Measurements from ENCODE around the gene CYP26B1. TPM values are rescaled to one million over a fixed set of nuclear protein-coding genes. Genes with fewer than 3 reads are reported as not detected.

The CYP26B1 gene
- polyA plus RNA-seq, 1 experiment, result 0.27 TPM

GRCh38 chr2:72134408-72134996 lies 13.2 kb downstream of the CYP26B1 start:
- POLR2A ChIA-PET, result no interaction called here
- no peak for DNase-seq (ENCODE audit: low read depth)
- CTCF ChIA-PET, result interaction anchor here (2.0 kb wide), 1 partner anchor 10 kb away, joined by 7 read pairs; no protein-coding TSS in a partner anchor
- no peaks in the 10 kb centered on the region for H3K36me3 ChIP-seq (ENCODE audit: control insufficient read depth, insufficient read depth, low read length)
- H3K27me3 ChIP-seq (ENCODE audit: control insufficient read depth, insufficient read depth, low read length), result peaks cover 2% of the 10 kb centered on the region
- TF ChIP-seq, protein P1, sequence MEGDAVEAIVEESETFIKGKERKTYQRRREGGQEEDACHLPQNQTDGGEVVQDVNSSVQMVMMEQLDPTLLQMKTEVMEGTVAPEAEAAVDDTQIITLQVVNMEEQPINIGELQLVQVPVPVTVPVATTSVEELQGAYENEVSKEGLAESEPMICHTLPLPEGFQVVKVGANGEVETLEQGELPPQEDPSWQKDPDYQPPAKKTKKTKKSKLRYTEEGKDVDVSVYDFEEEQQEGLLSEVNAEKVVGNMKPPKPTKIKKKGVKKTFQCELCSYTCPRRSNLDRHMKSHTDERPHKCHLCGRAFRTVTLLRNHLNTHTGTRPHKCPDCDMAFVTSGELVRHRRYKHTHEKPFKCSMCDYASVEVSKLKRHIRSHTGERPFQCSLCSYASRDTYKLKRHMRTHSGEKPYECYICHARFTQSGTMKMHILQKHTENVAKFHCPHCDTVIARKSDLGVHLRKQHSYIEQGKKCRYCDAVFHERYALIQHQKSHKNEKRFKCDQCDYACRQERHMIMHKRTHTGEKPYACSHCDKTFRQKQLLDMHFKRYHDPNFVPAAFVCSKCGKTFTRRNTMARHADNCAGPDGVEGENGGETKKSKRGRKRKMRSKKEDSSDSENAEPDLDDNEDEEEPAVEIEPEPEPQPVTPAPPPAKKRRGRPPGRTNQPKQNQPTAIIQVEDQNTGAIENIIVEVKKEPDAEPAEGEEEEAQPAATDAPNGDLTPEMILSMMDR (IDR thresholded peaks at IDR 0.05; ENCODE audit: insufficient read depth, low read depth, low read length), result no peak
- H3K4me3 ChIP-seq (ENCODE audit: low read depth, low read length), result no peak overlapping the region

DNA sequence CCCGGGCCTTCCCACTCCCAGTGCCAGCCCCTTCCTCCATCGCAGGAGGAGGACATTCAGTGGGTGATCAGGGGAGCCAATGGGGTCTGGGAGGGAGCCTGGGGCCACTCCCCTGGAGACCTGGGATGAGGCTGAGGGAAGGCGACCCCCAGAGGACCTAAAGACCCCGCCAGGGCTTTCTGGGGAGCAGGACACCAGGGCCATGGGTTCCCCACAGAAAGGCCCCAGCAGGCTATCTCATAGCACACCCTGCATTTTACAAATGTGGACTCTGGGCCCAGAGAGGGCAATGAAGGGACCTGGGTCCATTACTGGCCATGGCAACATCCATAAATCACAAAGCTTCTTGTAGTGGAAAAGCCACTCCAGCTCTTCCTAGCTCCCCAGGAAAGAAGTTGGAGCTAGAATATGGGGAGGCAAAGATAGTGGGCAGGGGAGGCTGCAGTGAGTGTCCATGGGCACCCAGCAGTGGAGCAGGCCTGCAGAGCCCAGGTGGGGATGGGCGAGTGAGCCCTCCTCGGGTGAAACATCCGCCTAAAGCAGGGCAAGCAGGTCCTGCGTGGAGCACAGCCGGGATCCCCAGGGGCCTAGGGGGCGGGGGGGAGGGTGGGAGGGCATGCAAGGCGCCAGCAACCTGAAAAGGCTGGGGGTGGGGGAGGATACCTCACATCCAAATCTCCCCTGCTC lies 13.8 kb downstream of the CYP26B1 start:
- ChIA-PET POLR2A (no interaction called here), CTCF (interaction anchor here (2.0 kb wide), 1 partner anchor 9 kb away, joined by 7 read pairs; no protein-coding TSS in a partner anchor)
- DNase-seq (ENCODE audit: low read depth), result no peak
- TF ChIP-seq, protein P1 (IDR thresholded peaks at IDR 0.05; ENCODE audit: insufficient read depth, low read depth, low read length), result no peak
- H3K36me3 ChIP-seq (ENCODE audit: control insufficient read depth, insufficient read depth, low read length), result no peaks in the 10 kb centered on the region
- no peak overlapping the region for H3K4me3 ChIP-seq (ENCODE audit: low read depth, low read length)
- H3K27me3 ChIP-seq (ENCODE audit: control insufficient read depth, insufficient read depth, low read length), result peaks cover 2% of the 10 kb centered on the region

GRCh38 chr2:72132981-72133720 lies 14.5 kb downstream of the CYP26B1 start:
- CTCF ChIA-PET, result no interaction called here

DNA sequence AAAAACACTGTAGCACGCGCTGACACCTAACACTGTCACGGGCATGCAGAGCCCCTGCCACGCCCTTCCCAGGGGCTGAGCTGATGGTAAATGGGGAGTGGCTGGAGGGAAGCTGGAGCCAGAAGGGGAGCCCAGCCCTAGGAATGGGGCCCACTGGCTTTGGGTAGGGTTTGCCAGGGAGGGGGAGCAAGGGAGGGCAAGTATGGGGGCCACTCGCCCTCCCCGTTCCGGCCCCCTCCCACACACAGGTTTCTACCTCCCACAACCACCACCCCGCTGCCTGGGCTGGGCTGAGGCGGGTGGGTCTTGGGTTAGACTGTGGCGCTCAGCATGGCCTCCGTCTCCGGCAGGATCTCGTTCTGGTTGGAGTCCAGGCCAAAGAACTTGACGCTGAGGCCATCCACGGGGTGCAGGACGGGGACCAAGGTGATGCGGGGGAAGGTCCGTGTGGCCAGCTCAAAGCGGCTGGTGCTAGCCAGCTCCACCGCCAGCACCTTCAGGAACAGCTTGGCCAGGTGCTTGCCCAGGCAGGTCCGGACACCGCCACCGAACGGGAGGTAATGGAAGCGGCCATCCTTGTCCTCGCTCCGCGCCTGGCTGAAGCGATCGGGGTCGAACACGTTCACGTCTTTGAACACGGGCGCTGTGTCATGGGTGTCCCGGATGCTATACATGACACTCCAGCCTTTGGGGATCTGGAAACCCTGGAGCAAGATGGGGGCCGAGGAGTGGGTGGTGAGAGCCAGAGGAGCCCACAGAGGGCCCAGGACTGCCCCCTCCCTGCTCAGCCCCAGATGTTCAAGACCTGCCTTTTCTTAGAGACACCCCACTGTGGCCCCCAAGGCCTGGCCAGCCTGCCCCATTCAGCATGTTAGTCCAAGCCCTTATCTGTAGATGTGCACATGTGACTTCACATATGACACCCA lies 15.5 kb downstream of the CYP26B1 start:
- ChIA-PET POLR2A (no interaction called here), CTCF (no interaction called here)
- Histone ChIP-seq H3K27me3 (ENCODE audit: control insufficient read depth, insufficient read depth, low read length) (peaks cover 2% of the 10 kb centered on the region; the same call in 1 of the 2 replicates), H3K4me3 (ENCODE audit: low read depth, low read length) (no peak overlapping the region), H3K36me3 (ENCODE audit: control insufficient read depth, insufficient read depth, low read length) (no peaks in the 10 kb centered on the region)
- DNase-seq (ENCODE audit: low read depth), result no peak
- TF ChIP-seq, protein P1 (IDR thresholded peaks at IDR 0.05; ENCODE audit: insufficient read depth, low read depth, low read length), result no peak

More at GRCh38 chr2:72132981-72133720, 14.5 kb downstream of the CYP26B1 start:
- TF ChIP-seq, protein P1 (IDR thresholded peaks at IDR 0.05; ENCODE audit: insufficient read depth, low read depth, low read length), result no peak
- H3K36me3 ChIP-seq (ENCODE audit: control insufficient read depth, insufficient read depth, low read length), result no peaks in the 10 kb centered on the region
- no peak overlapping the region for H3K4me3 ChIP-seq (ENCODE audit: low read depth, low read length)
- no peak for DNase-seq (ENCODE audit: low read depth)
- POLR2A ChIA-PET, result no interaction called here
- H3K27me3 ChIP-seq (ENCODE audit: control insufficient read depth, insufficient read depth, low read length), result peaks cover 2% of the 10 kb centered on the region; the same call in 1 of the 2 replicates

Data from BJ (cell line).